ELF-1 (cell line): ENCODE data around the gene ANO10.
A peak's percentile ranks its signal among the peaks of the same experiment; 100 is the strongest.
"Not testable (repeated sequence)": the region's sequence is repeated elsewhere in the genome, so short reads cannot be mapped to it uniquely, and the experiment has no call there.

ENCODE experiments used
- DNase-seq: peaks from one replicate; pipeline ENCODE4 v3.0.0-alpha.2; 2016; ENCODE audit warnings: low read depth, low spot score

ANO10 gene

GRCh38 chr3:43478118-43478785 is 143.6 kb downstream of the ANO10 start:
- no peak for DNase-seq

- no peak for DNase-seq
These were observed 144.2 kb downstream of the ANO10 start for GRCh38 chr3:43477600-43477999.

- DNase-seq = no peak
These were observed 148.1 kb downstream of the ANO10 start for GRCh38 chr3:43473737-43474136.

- no peak for DNase-seq
These were observed 148.6 kb downstream of the ANO10 start for GRCh38 chr3:43473244-43473643.

GRCh38 chr3:43468133-43468532 is 153.7 kb downstream of the ANO10 start:
- DNase-seq = no peak

GRCh38 chr3:43465109-43465508 is 156.7 kb downstream of the ANO10 start:
- no peak for DNase-seq

GRCh38 chr3:43462566-43462965 is 159.2 kb downstream of the ANO10 start:
- DNase-seq = not testable (repeated sequence)

- no peak for DNase-seq
These were observed 160.5 kb downstream of the ANO10 start for GRCh38 chr3:43461345-43461744.

- not testable (repeated sequence) for DNase-seq
These were observed 164.8 kb downstream of the ANO10 start for GRCh38 chr3:43457038-43457437.

GRCh38 chr3:43455233-43455632 is 166.6 kb downstream of the ANO10 start:
- DNase-seq = peak; percentile 20

GRCh38 chr3:43453981-43454380 is 167.8 kb downstream of the ANO10 start:
- DNase-seq = peak; percentile 45

- no peak for DNase-seq
These were observed 170.0 kb downstream of the ANO10 start for GRCh38 chr3:43451670-43452254.

GRCh38 chr3:43448098-43448497 is 173.7 kb downstream of the ANO10 start:
- no peak for DNase-seq

- DNase-seq = no peak
These were observed 176.0 kb downstream of the ANO10 start for GRCh38 chr3:43445820-43446219.

- DNase-seq = no peak
These were observed 178.9 kb downstream of the ANO10 start for GRCh38 chr3:43442872-43443395.

- no peak for DNase-seq
These were observed 185.2 kb downstream of the ANO10 start for GRCh38 chr3:43436507-43437140.

- no peak for DNase-seq
These were observed 186.1 kb downstream of the ANO10 start for GRCh38 chr3:43435706-43436105.

- DNase-seq = no peak
These were observed 187.4 kb downstream of the ANO10 start for GRCh38 chr3:43434431-43434830.

- DNase-seq = no peak
These were observed 189.3 kb downstream of the ANO10 start for GRCh38 chr3:43432462-43432861.

GRCh38 chr3:43426388-43426787 is 195.4 kb downstream of the ANO10 start:
- peak; percentile 50 for DNase-seq

- no peak for DNase-seq
These were observed 196.0 kb downstream of the ANO10 start for GRCh38 chr3:43425829-43426228.

GRCh38 chr3:43423639-43424038 is 198.2 kb downstream of the ANO10 start:
- DNase-seq = no peak

- no peak for DNase-seq
These were observed 198.7 kb downstream of the ANO10 start for GRCh38 chr3:43423142-43423541.
